HepG2 (cell line): Measurements from ENCODE around the gene DYNC2LI1. TPM values are rescaled to one million over a fixed set of nuclear protein-coding genes. Genes with fewer than 3 reads are reported as not detected.

Source experiments
- AGO2 ChIP-seq: fragments of 200-400 bp; formaldehyde crosslinking; optimal IDR thresholded peaks from 2 replicates; pipeline ENCODE3; 2017; ENCODE audit warnings: mild to moderate bottlenecking, low read depth, low read length, moderate library complexity
- CHD2 ChIP-seq: IDR thresholded peaks from 2 replicates; pipeline ENCODE4 v1.6.1; 2011; ENCODE audit warnings: low read depth, low read length, improper control_type of control experiment
- HOXA5 ChIP-seq: sonication (generic); formaldehyde crosslinking; IDR thresholded peaks from 2 replicates; pipeline ENCODE4 v1.4.0; 2020; ENCODE audit warnings: missing genetic modification reagents
- KAT7 ChIP-seq: IDR thresholded peaks from 2 replicates; pipeline ENCODE4 v1.6.1; 2018; ENCODE audit warnings: borderline replicate concordance, missing compliant biosample characterization
- KLF11 ChIP-seq: IDR thresholded peaks from 2 replicates; pipeline ENCODE4 v1.6.1; 2016; ENCODE audit warnings: missing compliant biosample characterization
- KLF16 ChIP-seq, 2 experiments: sonication (generic) in 1 of 2; formaldehyde crosslinking in 1 of 2; IDR thresholded peaks; 2 replicates each; pipeline versions ENCODE4 v1.6.1 to v1.8.0; 2016 to 2023; ENCODE audit warnings: missing genetic modification reagents in 2 of 2, missing compliant biosample characterization in 1 of 2
- NBN ChIP-seq: fragments of 450-650 bp; conservative IDR thresholded peaks from 2 replicates; pipeline ENCODE4 v1.6.1; 2017
- NFYC ChIP-seq: IDR thresholded peaks from 2 replicates; pipeline ENCODE4 v1.6.1; 2016; ENCODE audit warnings: missing genetic modification reagents, missing compliant biosample characterization
- NR2F2 ChIP-seq: IDR thresholded peaks from 2 replicates; pipeline ENCODE4 v1.6.1; 2012; ENCODE audit warnings: low read depth, inconsistent platforms, borderline replicate concordance
- RBM22 ChIP-seq: fragments of 200-400 bp; formaldehyde crosslinking; optimal IDR thresholded peaks from 2 replicates; pipeline ENCODE3; 2017; ENCODE audit warnings: mild to moderate bottlenecking, low read length, moderate library complexity
- RFX3 ChIP-seq: IDR thresholded peaks from 2 replicates; pipeline ENCODE4 v1.6.1; 2016; ENCODE audit warnings: missing biosample characterization, missing genetic modification reagents
- RXRA ChIP-seq: sonication (generic); formaldehyde crosslinking; IDR thresholded peaks from 2 replicates; pipeline ENCODE4 v1.5.1; 2020; ENCODE audit warnings: missing genetic modification reagents
- SMAD3 ChIP-seq: sonication (generic); formaldehyde crosslinking; IDR thresholded peaks from 2 replicates; pipeline ENCODE4 v1.4.0; 2020; ENCODE audit warnings: missing genetic modification reagents
- TRIM22 ChIP-seq: fragments of 450-650 bp; IDR thresholded peaks from 2 replicates; pipeline ENCODE4 v1.6.1; 2017
- ZKSCAN8 ChIP-seq: IDR thresholded peaks from 2 replicates; pipeline ENCODE4 v1.6.1; 2016; ENCODE audit warnings: borderline replicate concordance, missing genetic modification reagents, missing compliant biosample characterization
- ZNF121 ChIP-seq: sonication (generic); formaldehyde crosslinking; IDR thresholded peaks from 2 replicates; pipeline ENCODE4 v1.5.0; 2020; ENCODE audit warnings: mild to moderate bottlenecking, missing genetic modification reagents
- ZNF335 ChIP-seq: sonication (generic); formaldehyde crosslinking; IDR thresholded peaks from 2 replicates; pipeline ENCODE4 v1.4.0; 2020; ENCODE audit warnings: missing genetic modification reagents
- ZNF382 ChIP-seq: sonication (generic); formaldehyde crosslinking; IDR thresholded peaks from 2 replicates; pipeline ENCODE4 v1.5.0; 2020; ENCODE audit warnings: missing genetic modification reagents, mild to moderate bottlenecking, borderline replicate concordance
- ZNF558 ChIP-seq: sonication (generic); formaldehyde crosslinking; IDR thresholded peaks from 2 replicates; pipeline ENCODE4 v1.9.0; 2022; ENCODE audit warnings: mild to moderate bottlenecking, missing genetic modification reagents, borderline replicate concordance
- ZNF569 ChIP-seq: sonication (generic); formaldehyde crosslinking; IDR thresholded peaks from 2 replicates; pipeline ENCODE4 v1.5.0; 2020; ENCODE audit warnings: mild to moderate bottlenecking, missing genetic modification reagents, moderate library complexity, borderline replicate concordance
- ZNF674 ChIP-seq: sonication (generic); formaldehyde crosslinking; IDR thresholded peaks from 2 replicates; pipeline ENCODE4 v1.5.0; 2020; ENCODE audit warnings: low read depth, mild to moderate bottlenecking, missing genetic modification reagents
- ZNF75D ChIP-seq: sonication (generic); formaldehyde crosslinking; IDR thresholded peaks from 2 replicates; pipeline ENCODE4 v1.8.1; 2023; ENCODE audit warnings: missing genetic modification reagents, mild to moderate bottlenecking, borderline replicate concordance
- ZNF766 ChIP-seq: sonication (generic); formaldehyde crosslinking; IDR thresholded peaks from 2 replicates; pipeline ENCODE4 v1.5.0; 2020; ENCODE audit warnings: missing genetic modification reagents, borderline replicate concordance
- polyA plus RNA-seq, 8 experiments: library from polyadenylated mRNA; depleted of rRNA in 3 of 8; stranded (reverse) in 7 of 8; unstranded in 1 of 8; fragments of >200 nt; fragmentation: Illumina TruSeq in 4 of 8; extraction: Trizol in 4 of 8; gene quantifications; 2 replicates each; pipeline versions ENCODE4 v1.2.1 to v1.2.3, GENCODE V29; 2011 to 2016; ENCODE audit warnings: low read depth in 4 of 8, missing spikeins in 1 of 8, mixed read lengths in 1 of 8; ENCODE audit not compliant: insufficient read depth in 1 of 8
- total RNA-seq, 5 experiments: library from RNA; depleted of rRNA; stranded (reverse); fragments of >200 nt; fragmentation: Illumina TruSeq; extraction: Trizol; gene quantifications; 2 replicates each; pipeline ENCODE4 v1.2.3, GENCODE V29; 2016; ENCODE audit warnings: low read depth in 1 of 5
- TF ChIP-seq, protein P1 (sequence below): sonication (generic); formaldehyde crosslinking; IDR thresholded peaks from 2 replicates; pipeline ENCODE4 v1.4.0; 2020; ENCODE audit warnings: missing genetic modification reagents
- TF ChIP-seq, protein P2 (sequence below): sonication (generic); formaldehyde crosslinking; conservative IDR thresholded peaks from 2 replicates; pipeline ENCODE4 v1.4.0; 2020; ENCODE audit warnings: missing genetic modification reagents
- TF ChIP-seq, protein P3 (sequence below): sonication (generic); formaldehyde crosslinking; IDR thresholded peaks from 2 replicates; pipeline ENCODE4 v1.4.0; 2020; ENCODE audit warnings: missing genetic modification reagents

The DYNC2LI1 gene
- total and polyA plus RNA-seq, 2 of the 13 experiments (the other 11 are each of a cell fraction or from before 2014, with no cell fraction given): 16.9 to 23.2 TPM

DNA sequence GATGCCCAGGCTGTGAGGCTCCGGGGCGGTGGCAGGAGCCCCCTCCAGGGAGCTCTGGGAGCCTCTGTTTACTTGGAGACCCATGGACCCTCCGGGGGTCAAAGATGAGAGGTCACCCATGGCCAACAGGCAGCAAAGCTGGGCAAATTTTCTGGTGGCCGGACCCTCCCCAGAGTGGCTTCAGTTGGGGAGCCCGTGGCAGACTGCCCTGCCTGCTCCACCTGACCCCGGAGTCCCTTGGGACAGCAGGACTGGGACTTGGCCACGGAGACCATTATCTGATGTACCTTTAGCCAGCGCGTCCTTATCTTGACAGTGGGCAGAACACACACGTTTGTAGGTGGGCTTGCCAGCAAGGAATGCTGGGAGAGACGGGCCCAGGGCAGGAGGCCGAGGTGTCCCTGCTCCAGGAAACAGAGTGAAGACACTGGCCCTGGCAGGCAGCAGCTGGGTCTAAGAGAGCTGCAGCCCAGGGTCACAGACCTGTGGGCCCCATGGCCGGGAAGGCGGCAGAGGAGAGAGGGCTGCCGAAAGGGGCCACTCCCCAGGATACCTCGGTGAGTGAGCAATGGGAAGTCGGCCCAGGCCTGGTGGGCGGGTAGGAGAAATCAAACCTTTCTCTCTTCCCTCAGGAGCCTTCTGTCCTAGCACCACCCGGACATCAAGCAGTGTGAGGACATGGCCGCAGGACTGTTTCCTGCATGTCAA, 64.9 kb downstream of the DYNC2LI1 start, which contains the start of the genes ABCG5 and ABCG8 (continued):
- no peak for TF ChIP-seq TRIM22
- TF ChIP-seq KLF11 (CRISPR knock-in tag): no peak
- TF ChIP-seq ZNF674 (CRISPR knock-in tag): no peak
- TF ChIP-seq NR2F2: 0 out of 2 replicates have a peak, but pooled peaks have one; percentile 56
- TF ChIP-seq SMAD3 (CRISPR knock-in tag): no peak
- peak; percentile 17 for TF ChIP-seq AGO2
- TF ChIP-seq ZNF569 (CRISPR knock-in tag): no peak
- TF ChIP-seq, protein P1, sequence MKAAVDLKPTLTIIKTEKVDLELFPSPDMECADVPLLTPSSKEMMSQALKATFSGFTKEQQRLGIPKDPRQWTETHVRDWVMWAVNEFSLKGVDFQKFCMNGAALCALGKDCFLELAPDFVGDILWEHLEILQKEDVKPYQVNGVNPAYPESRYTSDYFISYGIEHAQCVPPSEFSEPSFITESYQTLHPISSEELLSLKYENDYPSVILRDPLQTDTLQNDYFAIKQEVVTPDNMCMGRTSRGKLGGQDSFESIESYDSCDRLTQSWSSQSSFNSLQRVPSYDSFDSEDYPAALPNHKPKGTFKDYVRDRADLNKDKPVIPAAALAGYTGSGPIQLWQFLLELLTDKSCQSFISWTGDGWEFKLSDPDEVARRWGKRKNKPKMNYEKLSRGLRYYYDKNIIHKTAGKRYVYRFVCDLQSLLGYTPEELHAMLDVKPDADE (CRISPR knock-in tag): no peak
- TF ChIP-seq ZNF335 (CRISPR knock-in tag): no peak
- TF ChIP-seq NBN: no peak
- TF ChIP-seq ZKSCAN8 (CRISPR knock-in tag): no peak; the same call in 1 of the 2 replicates
- peak; percentile 29; the same call in 1 of the 2 replicates for TF ChIP-seq ZNF766 (CRISPR knock-in tag)
- TF ChIP-seq, protein P2, sequence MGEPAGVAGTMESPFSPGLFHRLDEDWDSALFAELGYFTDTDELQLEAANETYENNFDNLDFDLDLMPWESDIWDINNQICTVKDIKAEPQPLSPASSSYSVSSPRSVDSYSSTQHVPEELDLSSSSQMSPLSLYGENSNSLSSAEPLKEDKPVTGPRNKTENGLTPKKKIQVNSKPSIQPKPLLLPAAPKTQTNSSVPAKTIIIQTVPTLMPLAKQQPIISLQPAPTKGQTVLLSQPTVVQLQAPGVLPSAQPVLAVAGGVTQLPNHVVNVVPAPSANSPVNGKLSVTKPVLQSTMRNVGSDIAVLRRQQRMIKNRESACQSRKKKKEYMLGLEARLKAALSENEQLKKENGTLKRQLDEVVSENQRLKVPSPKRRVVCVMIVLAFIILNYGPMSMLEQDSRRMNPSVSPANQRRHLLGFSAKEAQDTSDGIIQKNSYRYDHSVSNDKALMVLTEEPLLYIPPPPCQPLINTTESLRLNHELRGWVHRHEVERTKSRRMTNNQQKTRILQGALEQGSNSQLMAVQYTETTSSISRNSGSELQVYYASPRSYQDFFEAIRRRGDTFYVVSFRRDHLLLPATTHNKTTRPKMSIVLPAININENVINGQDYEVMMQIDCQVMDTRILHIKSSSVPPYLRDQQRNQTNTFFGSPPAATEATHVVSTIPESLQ (CRISPR knock-in tag): no peak
- TF ChIP-seq ZNF558: peak; percentile 92; the same call in 1 of the 2 replicates
- TF ChIP-seq ZNF382 (CRISPR knock-in tag): no peak
- no peak for TF ChIP-seq RBM22
- no peak for TF ChIP-seq KLF16 (CRISPR knock-in tag; IDR thresholded peaks at IDR 0.05)
- TF ChIP-seq RXRA (CRISPR knock-in tag): peak; percentile 36; the same call in 1 of the 2 replicates
- peak; percentile 43; the same call in 1 of the 2 replicates for TF ChIP-seq KAT7 (CRISPR knock-in tag)
- no peak for TF ChIP-seq RFX3
- no peak for TF ChIP-seq ZNF75D (CRISPR knock-in tag)
- TF ChIP-seq CHD2: no peak
- TF ChIP-seq, protein P3, sequence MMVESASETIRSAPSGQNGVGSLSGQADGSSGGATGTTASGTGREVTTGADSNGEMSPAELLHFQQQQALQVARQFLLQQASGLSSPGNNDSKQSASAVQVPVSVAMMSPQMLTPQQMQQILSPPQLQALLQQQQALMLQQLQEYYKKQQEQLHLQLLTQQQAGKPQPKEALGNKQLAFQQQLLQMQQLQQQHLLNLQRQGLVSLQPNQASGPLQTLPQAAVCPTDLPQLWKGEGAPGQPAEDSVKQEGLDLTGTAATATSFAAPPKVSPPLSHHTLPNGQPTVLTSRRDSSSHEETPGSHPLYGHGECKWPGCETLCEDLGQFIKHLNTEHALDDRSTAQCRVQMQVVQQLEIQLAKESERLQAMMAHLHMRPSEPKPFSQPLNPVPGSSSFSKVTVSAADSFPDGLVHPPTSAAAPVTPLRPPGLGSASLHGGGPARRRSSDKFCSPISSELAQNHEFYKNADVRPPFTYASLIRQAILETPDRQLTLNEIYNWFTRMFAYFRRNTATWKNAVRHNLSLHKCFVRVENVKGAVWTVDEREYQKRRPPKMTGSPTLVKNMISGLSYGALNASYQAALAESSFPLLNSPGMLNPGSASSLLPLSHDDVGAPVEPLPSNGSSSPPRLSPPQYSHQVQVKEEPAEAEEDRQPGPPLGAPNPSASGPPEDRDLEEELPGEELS (CRISPR knock-in tag): peak; percentile 57
- TF ChIP-seq ZNF121 (CRISPR knock-in tag): no peak
- TF ChIP-seq HOXA5 (CRISPR knock-in tag): no peak; the same call in 1 of the 2 replicates
- no peak for TF ChIP-seq NFYC (CRISPR knock-in tag)
